ENCODE measurements around the gene CLTCL1.

CLTCL1 gene

DNA sequence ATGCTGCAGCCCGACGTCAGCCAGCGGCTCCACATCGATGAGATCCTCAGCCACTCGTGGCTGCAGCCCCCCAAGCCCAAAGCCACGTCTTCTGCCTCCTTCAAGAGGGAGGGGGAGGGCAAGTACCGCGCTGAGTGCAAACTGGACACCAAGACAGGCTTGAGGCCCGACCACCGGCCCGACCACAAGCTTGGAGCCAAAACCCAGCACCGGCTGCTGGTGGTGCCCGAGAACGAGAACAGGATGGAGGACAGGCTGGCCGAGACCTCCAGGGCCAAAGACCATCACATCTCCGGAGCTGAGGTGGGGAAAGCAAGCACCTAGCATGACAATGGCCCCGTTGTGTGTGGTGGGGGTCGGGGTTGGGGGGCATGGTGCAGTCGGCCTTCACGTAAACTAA, 159.4 kb downstream of the CLTCL1 start:
- no peak for DNase-seq (ENCODE audit: low read depth in 2 of 2)

DNA sequence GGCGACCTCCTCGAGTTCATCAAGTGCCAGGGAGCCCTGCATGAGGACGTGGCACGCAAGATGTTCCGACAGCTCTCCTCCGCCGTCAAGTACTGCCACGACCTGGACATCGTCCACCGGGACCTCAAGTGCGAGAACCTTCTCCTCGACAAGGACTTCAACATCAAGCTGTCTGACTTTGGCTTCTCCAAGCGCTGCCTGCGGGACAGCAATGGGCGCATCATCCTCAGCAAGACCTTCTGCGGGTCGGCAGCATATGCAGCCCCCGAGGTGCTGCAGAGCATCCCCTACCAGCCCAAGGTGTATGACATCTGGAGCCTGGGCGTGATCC, 159.9 kb downstream of the CLTCL1 start:
- DNase-seq (ENCODE audit: low read depth in 2 of 2) = no peak

GRCh38 chr22:19130959-19131684, 160.4 kb downstream of the CLTCL1 start, which contains the start of gene TSSK2:
Gene TSSK2, plus strand, starts transcription at chr22:19131308. Its CDS starts 92 bp downstream, at chr22:19131400.
- DNase-seq (ENCODE audit: low read depth in 2 of 2) = no peak

GRCh38 chr22:19129871-19130270, 161.6 kb downstream of the CLTCL1 start:
- no peak for DNase-seq (ENCODE audit: low read depth in 2 of 2)

All from stimulated activated CD8-positive, alpha-beta memory T cell treated with anti-CD3 and anti-CD28 coated beads, Interleukin-7, amount 100 ng/mL, for 4 hours (primary cell).